IMR-90 (cell line): Measurements from ENCODE around the gene DZIP1. TPM values are rescaled to one million over a fixed set of nuclear protein-coding genes. Genes with fewer than 3 reads are reported as not detected.

ENCODE experiments used
- ATAC-seq: fragments of 200-7000 bp; cut with Tn5 transposase; 2 replicates; pipeline ENCODE4 v1.9.1; 2020; ENCODE audit warnings: low read depth, mild to moderate bottlenecking, moderate library complexity
- BruUV-seq: library from RNA; stranded (reverse); fragments of 400-500 nt; replicated peaks from 2 replicates; lab custom pipeline; 2021; lab: Mats Ljungman, UMichigan
- CTCF ChIA-PET: fragments of 300-600 bp; formaldehyde crosslinking; extraction: SDS; loops from one replicate; lab custom pipeline; 2021; ENCODE audit warnings: antibody characterized with exemption; lab: Yijun Ruan, JAX
- POLR2A ChIA-PET: fragments of 300-600 bp; sonication (Branson Sonifier 250); formaldehyde crosslinking; loops from one replicate; lab custom pipeline; 2022; ENCODE audit warnings: antibody characterized with exemption; ENCODE audit not compliant: unreplicated experiment; lab: Charles Lee
- DNase-seq: peaks from one replicate; pipeline ENCODE4 v3.0.0; 2013
- H2AFZ ChIP-seq: replicated peaks from 2 replicates; pipeline ENCODE3; 2013; ENCODE audit warnings: low read length, mild to moderate bottlenecking; ENCODE audit not compliant: poor library complexity
- H2AK5ac ChIP-seq: 2 replicates; pipeline ENCODE4 v1.6.1; 2013; ENCODE audit warnings: low read depth, low read length, inconsistent platforms
- H2AK9ac ChIP-seq: replicated peaks from 2 replicates; pipeline ENCODE3; 2013; ENCODE audit warnings: mild to moderate bottlenecking, low read depth, low read length, moderate library complexity; ENCODE audit not compliant: poor library complexity
- H2BK120ac ChIP-seq: 2 replicates; pipeline ENCODE4 v1.6.1; 2013; ENCODE audit warnings: low read depth, low read length, inconsistent platforms
- H2BK15ac ChIP-seq: 3 replicates; pipeline ENCODE4 v1.6.1; 2013; ENCODE audit warnings: low read depth, low read length, inconsistent platforms
- H2BK20ac ChIP-seq: 2 replicates; pipeline ENCODE4 v1.6.1; 2013; ENCODE audit warnings: low read depth, mild to moderate bottlenecking, inconsistent platforms, low read length, moderate library complexity
- H2BK5ac ChIP-seq: 2 replicates; pipeline ENCODE4 v1.6.1; 2013; ENCODE audit warnings: mild to moderate bottlenecking, low read depth, low read length, inconsistent platforms; ENCODE audit not compliant: poor library complexity, severe bottlenecking
- H3K14ac ChIP-seq: replicated peaks from 2 replicates; pipeline ENCODE4 v1.6.1; 2013; ENCODE audit warnings: low read depth, low read length, inconsistent platforms
- H3K18ac ChIP-seq: 2 replicates; pipeline ENCODE4 v1.6.1; 2013; ENCODE audit warnings: low read depth, low read length, control low read depth
- H3K23ac ChIP-seq: 2 replicates; pipeline ENCODE4 v1.6.1; 2013; ENCODE audit warnings: low read depth, low read length, inconsistent platforms
- H3K27ac ChIP-seq: 2 replicates; pipeline ENCODE4 v1.5.1; 2013; ENCODE audit warnings: mild to moderate bottlenecking, control low read depth, low read length; ENCODE audit not compliant: insufficient read depth
- H3K27me3 ChIP-seq: 2 replicates; pipeline ENCODE4 v1.6.1; 2013; ENCODE audit warnings: low read length; ENCODE audit not compliant: control insufficient read depth, insufficient read depth
- H3K36me3 ChIP-seq: 2 replicates; pipeline ENCODE4 v1.6.1; 2013; ENCODE audit warnings: low read length, mixed read lengths; ENCODE audit not compliant: control insufficient read depth, insufficient read depth
- H3K4ac ChIP-seq: 2 replicates; pipeline ENCODE4 v1.6.1; 2013; ENCODE audit warnings: low read depth, low read length, inconsistent platforms
- H3K4me1 ChIP-seq: 2 replicates; pipeline ENCODE4 v1.6.1; 2013; ENCODE audit warnings: low read length, mixed read lengths; ENCODE audit not compliant: control insufficient read depth, insufficient read depth
- H3K4me2 ChIP-seq: 2 replicates; pipeline ENCODE4 v1.6.1; 2013; ENCODE audit warnings: low read depth, mild to moderate bottlenecking, control low read depth, low read length, moderate library complexity
- H3K4me3 ChIP-seq: 2 replicates; pipeline ENCODE4 v1.5.1; 2013; ENCODE audit warnings: low read depth, mild to moderate bottlenecking, control low read depth, low read length, moderate library complexity; ENCODE audit not compliant: insufficient read depth
- H3K56ac ChIP-seq: 2 replicates; pipeline ENCODE4 v1.6.1; 2013; ENCODE audit warnings: low read length, inconsistent platforms; ENCODE audit not compliant: insufficient read depth; ENCODE audit errors: extremely low read depth
- H3K79me1 ChIP-seq, 2 experiments: 2 replicates each; pipeline ENCODE4 v1.6.1; 2013; ENCODE audit warnings: low read length in 2 of 2, inconsistent platforms in 1 of 2, low read depth in 1 of 2
- H3K9ac ChIP-seq: 2 replicates; pipeline ENCODE4 v1.6.1; 2013; ENCODE audit warnings: low read depth, low read length, control low read depth
- H3K9me1 ChIP-seq: 2 replicates; pipeline ENCODE4 v1.6.1; 2013; ENCODE audit warnings: low read length, inconsistent platforms; ENCODE audit not compliant: insufficient read depth
- H3K9me3 ChIP-seq: 2 replicates; pipeline ENCODE4 v1.6.1; 2013; ENCODE audit warnings: low read length; ENCODE audit not compliant: control insufficient read depth, insufficient read depth
- H4K20me1 ChIP-seq: 2 replicates; pipeline ENCODE4 v1.6.1; 2013; ENCODE audit warnings: low read length, inconsistent platforms; ENCODE audit not compliant: insufficient read depth
- H4K5ac ChIP-seq: 2 replicates; pipeline ENCODE4 v1.6.1; 2013; ENCODE audit warnings: mild to moderate bottlenecking, low read depth, low read length, control low read depth
- H4K8ac ChIP-seq, 2 experiments: 2 replicates each; pipeline ENCODE4 v1.6.1; 2013; ENCODE audit warnings: low read depth in 2 of 2, low read length in 2 of 2, control low read depth in 1 of 2, inconsistent platforms in 1 of 2
- H4K91ac ChIP-seq: 2 replicates; pipeline ENCODE4 v1.6.1; 2013; ENCODE audit warnings: low read depth, low read length, inconsistent platforms; ENCODE audit not compliant: insufficient read depth
- CHD1 ChIP-seq: IDR thresholded peaks from 2 replicates; pipeline ENCODE4 v1.6.1; 2012; ENCODE audit warnings: low read depth, low read length, improper control_type of control experiment
- ELK1 ChIP-seq: fragments of 150-350 bp; IDR thresholded peaks from 2 replicates; pipeline ENCODE4 v1.6.1; 2016; ENCODE audit warnings: low read depth, mild to moderate bottlenecking, low read length, moderate library complexity, borderline replicate concordance
- MAFK ChIP-seq: IDR thresholded peaks from 2 replicates; pipeline ENCODE4 v1.6.1; 2012; ENCODE audit warnings: low read depth, low read length, improper control_type of control experiment
- POLR2A ChIP-seq: IDR thresholded peaks from 2 replicates; pipeline ENCODE4 v1.6.1; 2012; ENCODE audit warnings: mild to moderate bottlenecking, low read depth, low read length
- RCOR1 ChIP-seq: IDR thresholded peaks from 2 replicates; pipeline ENCODE4 v1.6.1; 2012; ENCODE audit warnings: mild to moderate bottlenecking, low read length, improper control_type of control experiment; ENCODE audit not compliant: insufficient replicate concordance
- WGBS, 2 experiments: methylation state at CpG; one replicate each; pipeline versions ENCODE4 v1.1.5 to v1.1.7; 2013; ENCODE audit warnings: missing lambda C conversion rate in 2 of 2; ENCODE audit not compliant: insufficient read length in 1 of 2; ENCODE audit errors: extremely low coverage in 2 of 2; 5-methylcytosine and 5-hydroxymethylcytosine counted together
- dilution Hi-C: fragments of 300-500 bp; cut with HindIII; formaldehyde crosslinking; loops from one replicate; pipeline ENCODE4 v1.14.3; 2018; ENCODE audit warnings: low sequenced_read_pairs; ENCODE audit not compliant: unreplicated experiment
- in situ Hi-C: fragments of 300-500 bp; cut with MboI; formaldehyde crosslinking; loops from 3 replicates; pipeline ENCODE4 v1.14.3; 2019; ENCODE audit warnings: low sequenced_read_pairs, inconsistent platforms, mixed read lengths
- intact Hi-C: fragments of 100-400 bp; cut with micrococcal nuclease; formaldehyde crosslinking; loops from 2 replicates; pipeline ENCODE4 v1.10.0; 2022
- polyA plus RNA-seq, 3 experiments: library from polyadenylated mRNA; depleted of rRNA; stranded (reverse); fragments of >200 nt; gene quantifications; 2 replicates each; pipeline ENCODE4 v1.2.3, GENCODE V29; 2012; ENCODE audit warnings: low replicate concordance in 1 of 3
- total RNA-seq: library from RNA; depleted of rRNA; stranded (reverse); fragments of >200 nt; gene quantifications from 2 replicates; pipeline ENCODE4 v1.2.3, GENCODE V29; 2012

Gene DZIP1
- total and polyA plus RNA-seq, 2 of the 4 experiments (the other 2 are of a cell fraction), result 12.2 to 15.9 TPM

- H3K14ac ChIP-seq, result no peak overlapping the region
- no peak for TF ChIP-seq POLR2A
- no peak for TF ChIP-seq RCOR1
- no peak for TF ChIP-seq CHD1
- TF ChIP-seq MAFK, result no peak
- TF ChIP-seq ELK1, result no peak
Measured at GRCh38 chr13:95605448-95606125, 38.9 kb downstream of the DZIP1 start.

More at GRCh38 chr13:95605448-95606125, 38.9 kb downstream of the DZIP1 start:
- no CpG with 5 or more reads among the region's 3 CpGs for WGBS, 2 experiments
- no peak for ATAC-seq
- CTCF ChIA-PET, result no interaction called here
- intact Hi-C loops (no loop called here), dilution Hi-C loops (no loop called here), in situ Hi-C loops (no loop called here)
- H4K20me1 ChIP-seq, result peaks cover 6% of the 10 kb centered on the region
- no peak overlapping the region for H4K91ac ChIP-seq
- BruUV-seq, result no TSS peak
- H3K79me1 ChIP-seq, result peaks cover 0 to 5% of the 10 kb centered on the region in 2 experiments; a peak in 1 of 4 replicates
- no peak overlapping the region for H2BK20ac ChIP-seq
- no peaks in the 10 kb centered on the region for H3K27me3 ChIP-seq
- H4K5ac ChIP-seq, result no peak overlapping the region
- H3K9me3 ChIP-seq, result no peaks in the 10 kb centered on the region
- H3K18ac ChIP-seq, result no peak overlapping the region
- H3K4me1 ChIP-seq, result peaks cover 4% of the 10 kb centered on the region; the same call in 1 of the 2 replicates
- no peak for DNase-seq
- no peak overlapping the region for H2AK5ac ChIP-seq
- H3K4me2 ChIP-seq, result no peak overlapping the region
- no peak overlapping the region for H3K4ac ChIP-seq
- H2BK120ac ChIP-seq, result no peak overlapping the region
- no peak overlapping the region for H3K56ac ChIP-seq
- H3K4me3 ChIP-seq, result no peak overlapping the region
- peaks cover 33% of the 10 kb centered on the region for H3K36me3 ChIP-seq
- no peak overlapping the region for H3K27ac ChIP-seq
- no peak overlapping the region for H2BK5ac ChIP-seq
- H3K9me1 ChIP-seq, result peaks cover 16% of the 10 kb centered on the region
- H4K8ac ChIP-seq, result no peak overlapping the region
- H2AK9ac ChIP-seq, result no peak overlapping the region
- no peak overlapping the region for H2AFZ ChIP-seq
- H3K9ac ChIP-seq, result no peak overlapping the region
- POLR2A ChIA-PET, result no interaction called here
- H3K23ac ChIP-seq, result no peak overlapping the region
- H2BK15ac ChIP-seq, result no peak overlapping the region
